ENCODE measurements around the gene PHLPP1. TPM values are rescaled to one million over a fixed set of nuclear protein-coding genes. Genes with fewer than 3 reads are reported as not detected.

PHLPP1 gene
- total RNA-seq, 2 donors from 2014 or later: 4.6 to 5.9 TPM

DNA sequence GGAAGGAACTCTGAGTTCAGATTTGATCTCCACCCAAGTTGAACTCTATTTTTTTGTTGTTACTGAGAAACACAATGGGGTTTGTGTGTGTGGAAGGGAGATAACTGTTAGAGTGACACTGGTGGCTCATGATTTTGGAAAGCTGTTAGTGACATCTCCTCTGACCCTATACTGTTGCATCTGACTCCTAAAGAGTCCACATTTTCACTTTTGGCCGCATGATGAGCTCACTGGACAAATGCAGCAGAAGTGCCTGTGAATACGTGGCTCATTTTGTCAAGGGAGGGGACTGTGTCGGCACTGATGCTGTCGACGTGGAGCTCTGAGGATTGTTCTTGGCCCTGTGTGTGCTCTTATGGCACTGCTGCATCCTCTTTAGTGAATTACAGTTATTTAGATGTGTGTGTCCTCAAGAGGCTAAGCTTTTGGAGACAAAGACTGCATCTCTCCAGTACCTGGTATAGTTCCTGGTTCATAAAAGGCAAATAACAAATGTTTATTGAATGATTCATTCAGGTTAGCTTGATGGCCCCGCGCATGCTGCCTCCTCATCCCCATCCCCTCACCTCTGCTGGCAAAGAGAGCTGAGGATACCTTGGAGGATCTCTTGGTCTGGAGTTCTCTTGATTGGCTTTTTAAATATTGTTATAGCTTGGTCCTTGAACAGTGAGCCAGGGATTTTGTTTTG is 135.4 kb downstream of the PHLPP1 start:
- H3K4me3 ChIP-seq: no peak overlapping the region
- peak overlapping the region; percentile 35 to 41 for H3K27ac ChIP-seq
- TF ChIP-seq, protein P1, sequence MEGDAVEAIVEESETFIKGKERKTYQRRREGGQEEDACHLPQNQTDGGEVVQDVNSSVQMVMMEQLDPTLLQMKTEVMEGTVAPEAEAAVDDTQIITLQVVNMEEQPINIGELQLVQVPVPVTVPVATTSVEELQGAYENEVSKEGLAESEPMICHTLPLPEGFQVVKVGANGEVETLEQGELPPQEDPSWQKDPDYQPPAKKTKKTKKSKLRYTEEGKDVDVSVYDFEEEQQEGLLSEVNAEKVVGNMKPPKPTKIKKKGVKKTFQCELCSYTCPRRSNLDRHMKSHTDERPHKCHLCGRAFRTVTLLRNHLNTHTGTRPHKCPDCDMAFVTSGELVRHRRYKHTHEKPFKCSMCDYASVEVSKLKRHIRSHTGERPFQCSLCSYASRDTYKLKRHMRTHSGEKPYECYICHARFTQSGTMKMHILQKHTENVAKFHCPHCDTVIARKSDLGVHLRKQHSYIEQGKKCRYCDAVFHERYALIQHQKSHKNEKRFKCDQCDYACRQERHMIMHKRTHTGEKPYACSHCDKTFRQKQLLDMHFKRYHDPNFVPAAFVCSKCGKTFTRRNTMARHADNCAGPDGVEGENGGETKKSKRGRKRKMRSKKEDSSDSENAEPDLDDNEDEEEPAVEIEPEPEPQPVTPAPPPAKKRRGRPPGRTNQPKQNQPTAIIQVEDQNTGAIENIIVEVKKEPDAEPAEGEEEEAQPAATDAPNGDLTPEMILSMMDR (IDR thresholded peaks at IDR 0.05): no peak
- H3K36me3 ChIP-seq: no peaks in the 10 kb centered on the region
- H3K27me3 ChIP-seq: no peaks in the 10 kb centered on the region
- peaks cover 0 to 5% of the 10 kb centered on the region in 2 donors for H3K4me1 ChIP-seq
- DNase-seq (ENCODE audit: low spot score): no peak
- no peaks in the 10 kb centered on the region for H3K9me3 ChIP-seq

DNA sequence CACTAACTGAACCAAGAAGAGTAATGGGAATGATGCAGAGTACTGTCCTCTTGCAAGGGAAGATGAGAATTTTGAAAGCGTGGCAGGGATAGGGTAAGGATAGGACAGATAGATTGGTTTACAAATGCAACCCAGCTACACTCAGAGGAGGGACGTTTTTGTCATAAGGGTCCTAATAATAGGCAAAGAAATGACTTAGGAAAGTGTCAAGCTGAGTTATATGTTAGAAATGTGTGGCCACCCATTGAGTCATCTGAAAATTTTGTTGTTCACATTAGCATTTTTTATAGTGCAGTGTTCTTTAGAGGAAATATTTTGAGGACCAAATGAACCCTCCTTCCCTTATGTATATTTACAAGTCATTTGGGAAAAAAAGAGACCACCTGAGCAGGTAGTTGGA is 137.5 kb downstream of the PHLPP1 start:
- Histone ChIP-seq H3K36me3 (no peaks in the 10 kb centered on the region), H3K27me3 (no peaks in the 10 kb centered on the region), H3K9me3 (no peaks in the 10 kb centered on the region), H3K4me3 (no peak overlapping the region), H3K27ac (no peak overlapping the region), H3K4me1 (peaks cover 0 to 15% of the 10 kb centered on the region in 2 donors)
- no peak for DNase-seq (ENCODE audit: low spot score)
- TF ChIP-seq, protein P1 (IDR thresholded peaks at IDR 0.05): no peak

DNA sequence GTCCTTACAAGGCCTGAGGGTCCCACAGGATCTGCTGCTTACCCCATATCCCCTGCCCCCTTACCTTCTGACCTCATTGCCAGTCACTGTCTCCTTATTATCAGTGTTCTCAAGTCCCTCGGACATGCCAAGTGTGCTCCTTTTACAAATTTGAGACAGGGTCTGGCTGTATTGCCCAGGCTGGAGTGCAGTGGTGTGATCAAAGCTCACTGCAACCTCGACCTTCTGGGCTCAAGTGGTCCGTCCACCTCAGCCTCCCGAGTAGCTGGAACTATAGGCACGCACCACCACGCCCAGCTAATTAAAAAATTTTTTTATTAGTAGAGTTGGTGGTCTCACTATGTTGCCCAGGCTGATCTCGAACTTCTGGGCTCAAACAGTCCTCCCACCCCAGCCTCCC is 141.0 kb downstream of the PHLPP1 start:
- H3K27ac ChIP-seq: no peak overlapping the region
- TF ChIP-seq, protein P1 (IDR thresholded peaks at IDR 0.05): no peak
- no peaks in the 10 kb centered on the region for H3K36me3 ChIP-seq
- peaks cover 0 to 11% of the 10 kb centered on the region in 2 donors for H3K4me1 ChIP-seq
- no peak overlapping the region for H3K4me3 ChIP-seq
- no peaks in the 10 kb centered on the region for H3K9me3 ChIP-seq
- no peak for DNase-seq (ENCODE audit: low spot score)
- no peaks in the 10 kb centered on the region for H3K27me3 ChIP-seq

DNA sequence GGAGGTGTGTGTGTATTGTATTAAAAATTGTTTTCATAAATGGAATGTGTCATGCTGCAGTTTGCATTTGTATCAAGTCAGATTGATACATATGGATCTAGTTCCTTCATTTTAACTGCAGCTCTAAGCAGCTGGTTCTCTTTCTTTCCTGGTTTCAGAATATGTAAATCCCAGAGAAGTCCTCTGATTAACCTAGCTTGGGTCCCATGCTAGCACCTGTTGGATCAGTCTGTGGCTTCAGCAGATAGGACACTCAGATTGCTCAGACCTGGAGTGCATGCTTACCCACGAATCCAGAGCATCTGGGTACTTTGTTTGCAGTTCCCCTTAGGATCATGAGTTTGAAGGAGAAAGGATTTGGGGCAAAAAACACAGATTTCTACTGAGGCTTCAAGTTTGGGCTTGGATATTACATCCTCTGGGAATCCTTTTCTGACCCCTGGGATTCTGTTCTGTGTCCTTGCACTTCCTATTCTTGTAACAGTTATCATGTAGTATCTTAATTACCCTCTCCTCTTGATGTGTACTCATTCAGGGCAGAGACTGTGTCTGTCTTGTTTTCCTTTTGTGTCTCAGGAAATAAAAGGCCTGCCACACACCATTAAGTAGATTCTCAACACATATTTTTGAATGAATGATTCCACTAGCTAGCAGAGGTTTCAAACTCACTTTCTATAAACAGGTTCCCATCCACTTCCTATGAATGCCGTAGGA is 142.1 kb downstream of the PHLPP1 start:
- Histone ChIP-seq H3K27me3 (no peaks in the 10 kb centered on the region), H3K36me3 (no peaks in the 10 kb centered on the region), H3K4me3 (no peak overlapping the region), H3K27ac (no peak overlapping the region), H3K4me1 (peaks cover 0 to 11% of the 10 kb centered on the region in 2 donors), H3K9me3 (no peaks in the 10 kb centered on the region)
- TF ChIP-seq, protein P1 (IDR thresholded peaks at IDR 0.05): no peak
- no peak for DNase-seq (ENCODE audit: low spot score)

DNA sequence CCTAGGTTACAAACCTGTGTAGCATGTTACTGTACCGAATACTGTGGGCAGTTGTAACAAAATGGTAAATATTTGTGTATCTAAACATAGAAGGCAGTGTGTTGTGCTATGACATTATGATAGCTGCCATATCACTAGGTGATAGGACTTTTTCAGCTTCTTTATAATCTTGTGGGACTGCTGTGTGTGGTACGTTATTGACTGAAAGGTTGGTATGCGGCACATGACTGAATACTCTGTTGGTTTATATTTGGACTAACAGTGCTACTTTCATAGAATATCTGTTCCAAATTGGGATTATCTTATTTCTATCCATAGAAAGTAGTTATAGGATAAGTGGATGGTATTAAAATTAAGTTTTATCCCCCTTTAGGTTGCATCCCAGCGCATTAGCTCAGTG is 144.7 kb downstream of the PHLPP1 start:
- H3K4me1 ChIP-seq: peaks cover 0 to 11% of the 10 kb centered on the region in 2 donors
- TF ChIP-seq, protein P1 (IDR thresholded peaks at IDR 0.05): no peak
- no peaks in the 10 kb centered on the region for H3K9me3 ChIP-seq
- H3K36me3 ChIP-seq: no peaks in the 10 kb centered on the region
- no peaks in the 10 kb centered on the region for H3K27me3 ChIP-seq
- no peak overlapping the region for H3K4me3 ChIP-seq
- H3K27ac ChIP-seq: no peak overlapping the region
- DNase-seq (ENCODE audit: low spot score): no peak

All from right atrium auricular region (tissue), 2 donors.